H1 (cell line): ENCODE results near the gene OCSTAMP. TPM values are rescaled to one million over a fixed set of nuclear protein-coding genes. Genes with fewer than 3 reads are reported as not detected.
A peak's percentile ranks its signal among the peaks of the same experiment; 100 is the strongest.

ENCODE experiments used
- CTCF ChIA-PET: fragments of 300-600 bp; sonication (Branson Sonifier 250); formaldehyde crosslinking; loops from one replicate; lab custom pipeline; 2021; ENCODE audit not compliant: partially characterized antibody; lab: Charles Lee
- POLR2A ChIA-PET: fragments of 300-600 bp; sonication (Branson Sonifier 250); formaldehyde crosslinking; loops from one replicate; lab custom pipeline; 2021; ENCODE audit warnings: inconsistent platforms; ENCODE audit not compliant: partially characterized antibody; lab: Charles Lee
- DNase-seq, 2 experiments: peaks; one replicate each; pipeline versions ENCODE4 v3.0.0 to v3.0.0-alpha.2; 2010 to 2022; ENCODE audit warnings: low spot score in 2 of 2, low read depth in 1 of 2, mixed read lengths in 1 of 2
- FAIRE-seq: peaks from 2 replicates; lab custom pipeline; 2011; peaks lifted over from hg19 to GRCh38; lab: Jason Lieb, UNC
- H2AFZ ChIP-seq: 2 replicates; pipeline ENCODE4 v1.8.1; 2012; ENCODE audit warnings: low read length, inconsistent platforms
- H2AK5ac ChIP-seq: 2 replicates; pipeline ENCODE4 v1.6.1; 2013; ENCODE audit warnings: low read depth, low read length
- H2BK120ac ChIP-seq: replicated peaks from 2 replicates; pipeline ENCODE3; 2013; ENCODE audit warnings: low read depth, low read length, inconsistent platforms
- H2BK12ac ChIP-seq: 2 replicates; pipeline ENCODE4 v1.6.1; 2013; ENCODE audit warnings: low read depth, low read length
- H2BK15ac ChIP-seq: 2 replicates; pipeline ENCODE4 v1.6.1; 2013; ENCODE audit warnings: low read length
- H2BK20ac ChIP-seq: 2 replicates; pipeline ENCODE4 v1.6.1; 2013; ENCODE audit warnings: low read length
- H2BK5ac ChIP-seq: 2 replicates; pipeline ENCODE4 v1.6.1; 2013; ENCODE audit warnings: low read depth, low read length
- H3K14ac ChIP-seq: 2 replicates; pipeline ENCODE4 v1.6.1; 2013; ENCODE audit warnings: inconsistent platforms; ENCODE audit not compliant: insufficient read length
- H3K18ac ChIP-seq: 2 replicates; pipeline ENCODE4 v1.6.1; 2013; ENCODE audit warnings: low read length; ENCODE audit errors: extremely low read depth
- H3K23ac ChIP-seq: 2 replicates; pipeline ENCODE4 v1.6.1; 2013; ENCODE audit warnings: inconsistent platforms; ENCODE audit not compliant: insufficient read length
- H3K23me2 ChIP-seq: 2 replicates; pipeline ENCODE4 v1.6.1; 2013; ENCODE audit warnings: low read depth, low read length
- H3K27ac ChIP-seq: 2 replicates; pipeline ENCODE4 v1.6.1; 2011; ENCODE audit warnings: low read depth, low read length, inconsistent platforms
- H3K27me3 ChIP-seq, 4 experiments: replicated peaks in 1 of 4; 1 replicate in 1 of 4; 2 replicates in 3 of 4; pipeline versions ENCODE4 v1.6.1 to v1.8.1; 2011 to 2013; ENCODE audit warnings: low read length in 3 of 4, mild to moderate bottlenecking in 3 of 4, inconsistent platforms in 2 of 4, mixed read lengths in 2 of 4, moderate library complexity in 1 of 4; ENCODE audit not compliant: control insufficient read depth in 3 of 4, insufficient read depth in 3 of 4; ENCODE audit errors: extremely low read depth in 1 of 4
- H3K36me3 ChIP-seq, 4 experiments: 2 replicates each; pipeline versions ENCODE4 v1.6.1 to v1.8.1; 2011 to 2013; ENCODE audit warnings: mild to moderate bottlenecking in 4 of 4, low read length in 3 of 4, moderate library complexity in 2 of 4, control low read depth in 1 of 4, inconsistent platforms in 1 of 4; ENCODE audit not compliant: insufficient read depth in 4 of 4, control insufficient read depth in 2 of 4
- H3K4ac ChIP-seq: replicated peaks from 2 replicates; pipeline ENCODE3; 2013; ENCODE audit warnings: low read length, low read depth, mixed read lengths, inconsistent platforms; ENCODE audit not compliant: insufficient read length
- H3K4me1 ChIP-seq, 4 experiments: replicated peaks in 1 of 4; 1 replicate in 1 of 4; 2 replicates in 3 of 4; pipeline versions ENCODE4 v1.6.1 to v1.8.1; 2011 to 2013; ENCODE audit warnings: low read length in 3 of 4, inconsistent platforms in 2 of 4, mixed read lengths in 1 of 4; ENCODE audit not compliant: insufficient read depth in 4 of 4, control insufficient read depth in 3 of 4
- H3K4me2 ChIP-seq, 2 experiments: 2 replicates each; pipeline versions ENCODE4 v1.6.1 to v1.8.1; 2011 to 2013; ENCODE audit warnings: low read depth in 2 of 2, low read length in 2 of 2, control low read depth in 1 of 2, inconsistent platforms in 1 of 2, mild to moderate bottlenecking in 1 of 2; ENCODE audit not compliant: insufficient read depth in 1 of 2
- H3K4me3 ChIP-seq, 4 experiments: fragments of 200-600, 300-600 bp in 1 of 4; sonication (generic), shearing (Covaris generic), sonication (Bioruptor Twin) in 1 of 4; 2 replicates each; pipeline versions ENCODE4 v1.5.1 to v1.8.1; 2011 to 2016; ENCODE audit warnings: low read length in 4 of 4, low read depth in 3 of 4, control low read depth in 2 of 4, inconsistent platforms in 2 of 4, mild to moderate bottlenecking in 2 of 4, mixed read lengths in 1 of 4, moderate library complexity in 1 of 4; ENCODE audit not compliant: insufficient read depth in 2 of 4; ENCODE audit errors: extremely low read depth in 1 of 4
- H3K56ac ChIP-seq: replicated peaks from 2 replicates; pipeline ENCODE3; 2013; ENCODE audit warnings: low read depth, mild to moderate bottlenecking, mixed read lengths, low read length, inconsistent platforms; ENCODE audit not compliant: insufficient read length
- H3K79me1 ChIP-seq: 2 replicates; pipeline ENCODE4 v1.6.1; 2013; ENCODE audit warnings: low read depth, low read length, control low read depth
- H3K79me2 ChIP-seq, 2 experiments: 2 replicates each; pipeline versions ENCODE4 v1.6.1 to v1.8.1; 2012 to 2013; ENCODE audit warnings: low read length in 2 of 2, mild to moderate bottlenecking in 2 of 2, inconsistent platforms in 1 of 2; ENCODE audit not compliant: insufficient read depth in 2 of 2, control insufficient read depth in 1 of 2
- H3K9ac ChIP-seq, 4 experiments: replicated peaks in 1 of 4; 1 replicate in 1 of 4; 2 replicates in 3 of 4; pipeline versions ENCODE4 v1.6.1 to v1.8.1; 2011 to 2013; ENCODE audit warnings: low read depth in 3 of 4, low read length in 3 of 4, control low read depth in 2 of 4, mild to moderate bottlenecking in 2 of 4, moderate library complexity in 2 of 4, inconsistent platforms in 1 of 4; ENCODE audit errors: extremely low read depth in 1 of 4
- H3K9me3 ChIP-seq, 2 experiments: 2 replicates each; pipeline versions ENCODE4 v1.6.1 to v1.8.1; 2012 to 2013; ENCODE audit warnings: mild to moderate bottlenecking in 2 of 2, moderate library complexity in 2 of 2, control low read depth in 1 of 2, inconsistent platforms in 1 of 2, low read depth in 1 of 2, low read length in 1 of 2, mixed read lengths in 1 of 2; ENCODE audit not compliant: insufficient read depth in 2 of 2
- H4K20me1 ChIP-seq, 2 experiments: replicated peaks in 1 of 2; 2 replicates each; pipeline versions ENCODE3 to v1.8.1; 2011 to 2013; ENCODE audit warnings: inconsistent platforms in 2 of 2, low read length in 2 of 2, mild to moderate bottlenecking in 1 of 2; ENCODE audit not compliant: insufficient read depth in 2 of 2, control insufficient read depth in 1 of 2
- H4K5ac ChIP-seq: 2 replicates; pipeline ENCODE4 v1.6.1; 2013; ENCODE audit warnings: low read length, low read depth, mixed read lengths, inconsistent platforms; ENCODE audit not compliant: insufficient read length
- H4K8ac ChIP-seq: 2 replicates; pipeline ENCODE4 v1.8.0; 2013; ENCODE audit warnings: mild to moderate bottlenecking, moderate library complexity, low read length, inconsistent platforms; ENCODE audit not compliant: insufficient read depth; ENCODE audit errors: extremely low read depth
- H4K91ac ChIP-seq: replicated peaks from 2 replicates; pipeline ENCODE3; 2013; ENCODE audit warnings: low read length, mixed read lengths, inconsistent platforms; ENCODE audit not compliant: insufficient read length
- BCL11A ChIP-seq, 2 experiments: IDR thresholded peaks; one replicate each; pipeline ENCODE4 v1.6.1; 2011; ENCODE audit warnings: low read depth in 2 of 2, low read length in 2 of 2, mild to moderate bottlenecking in 2 of 2
- CTCF ChIP-seq, 3 experiments: IDR thresholded peaks; 1 replicate in 2 of 3; 2 replicates in 1 of 3; pipeline versions ENCODE4 v1.5.1 to v1.6.1; 2011; ENCODE audit warnings: low read length in 3 of 3, mild to moderate bottlenecking in 3 of 3, inconsistent platforms in 2 of 3, low read depth in 1 of 3, moderate library complexity in 1 of 3; ENCODE audit not compliant: insufficient read depth in 1 of 3; ENCODE audit errors: control extremely low read depth in 1 of 3
- RAD21 ChIP-seq, 2 experiments: IDR thresholded peaks in 1 of 2; conservative IDR thresholded peaks in 1 of 2; 2 replicates each; pipeline ENCODE4 v1.6.1; 2011; ENCODE audit warnings: low read depth in 2 of 2, low read length in 2 of 2, improper control_type of control experiment in 1 of 2, inconsistent platforms in 1 of 2, mild to moderate bottlenecking in 1 of 2, moderate library complexity in 1 of 2
- WGBS, 2 experiments: shearing (Covaris generic) in 1 of 2; methylation state at CpG; one replicate each; pipeline versions ENCODE4 v1.1.6 to v1.1.7; 2013 to 2015; ENCODE audit warnings: low lambda C conversion rate in 2 of 2, mixed read lengths in 2 of 2, inconsistent platforms in 1 of 2, low coverage in 1 of 2, missing lambda C conversion rate in 1 of 2; ENCODE audit not compliant: insufficient replicate concordance in 2 of 2, insufficient coverage in 1 of 2, insufficient read length in 1 of 2; ENCODE audit errors: extremely low coverage in 1 of 2, missing lambda C conversion rate in 1 of 2; 5-methylcytosine and 5-hydroxymethylcytosine counted together
- polyA plus RNA-seq, 7 experiments: library from polyadenylated mRNA; depleted of rRNA in 3 of 7; stranded (reverse) in 5 of 7; unstranded in 2 of 7; fragments of >200 nt in 5 of 7; fragments of 200-250 nt in 2 of 7; gene quantifications; 1 replicate in 5 of 7; 2 replicates in 1 of 7; 4 replicates in 1 of 7; pipeline versions ENCODE4 v1.2.1 to v1.2.3, GENCODE V29; 2011 to 2013; ENCODE audit warnings: missing spikeins in 2 of 7, mixed read lengths in 2 of 7
- total RNA-seq: library from RNA; stranded (reverse); fragmentation: NEBNext Ultra II Directional; extraction: Animal tissue kit (Norgen Biotek cat#: 25700); gene quantifications from 2 replicates; pipeline ENCODE4 v1.2.1, GENCODE V29; 2021

OCSTAMP gene
- total and polyA plus RNA-seq, 2 of the 8 experiments (the other 6 are each of a cell fraction or from before 2014, with no cell fraction given): 0.09 to 0.13 TPM

- Histone ChIP-seq H2BK20ac (peak overlapping the region; percentile 82; the same call in 1 of the 2 replicates), H3K79me2 (no peaks in the 10 kb centered on the region)
- POLR2A ChIA-PET: interaction anchor here (0.6 to 1.6 kb wide), 6 partner anchors 9 to 101 kb away, joined by 3 to 7 read pairs (median 3); no protein-coding TSS in a partner anchor
- TF ChIP-seq CTCF (IDR thresholded peaks at IDR 0.05; ENCODE audit: control extremely low read depth in 1 of 3, insufficient read depth in 1 of 3, low read depth in 1 of 3, low read length in 3 of 3) (peak; percentile 22 to 29 (median 28); a peak in 3 of 4 replicates), BCL11A (IDR thresholded peaks at IDR 0.05; ENCODE audit: low read depth in 2 of 2, low read length in 2 of 2) (no peak), RAD21 (IDR thresholded peaks at IDR 0.05 in 1 of 2, conservative IDR thresholded peaks at IDR 0.05 in 1 of 2; ENCODE audit: low read depth in 2 of 2, low read length in 2 of 2) (peak; percentile 7 to 36; a peak in 3 of 4 replicates)
- TF ChIP-seq, all 59 proteins: peak for 2
- Histone ChIP-seq H2BK120ac (peak overlapping the region; percentile 47), H3K18ac (peak overlapping the region; percentile 9; the same call in 1 of the 2 replicates), H2BK15ac (no peak overlapping the region), H3K36me3 (no peaks in the 10 kb centered on the region), H2AFZ (no peak overlapping the region), H3K27me3 (no peaks in the 10 kb centered on the region), H4K20me1 (no peaks in the 10 kb centered on the region), H3K4ac (peak overlapping the region; percentile 59), H3K4me2 (no peak overlapping the region), H2AK5ac (no peak overlapping the region), H3K23me2 (no peaks in the 10 kb centered on the region; the same call in 1 of the 2 replicates), H2BK12ac (no peak overlapping the region), H2BK5ac (no peak overlapping the region), H4K91ac (no peak overlapping the region), H4K8ac (no peak overlapping the region), H4K5ac (peak overlapping the region; percentile 84), H3K56ac (no peak overlapping the region), H3K27ac (no peak overlapping the region), H3K4me3 (peak overlapping the region in 1 of 4 experiments; percentile 35; a peak in 1 of 8 replicates), H3K9ac (no peak overlapping the region), H3K14ac (no peak overlapping the region), H3K23ac (no peak overlapping the region), H3K4me1 (peaks cover 5 to 17% (median 9%) of the 10 kb centered on the region in 4 experiments; a peak in 6 of 7 replicates), H3K79me1 (no peaks in the 10 kb centered on the region), H3K9me3 (peaks cover 8 to 10% of the 10 kb centered on the region in 2 experiments)
- WGBS, 2 experiments: 78% methylated on average over 5 of the region's 5 CpGs; no CpG with 5 or more reads in 1 of the 2 experiments
- no peak for FAIRE-seq
- CTCF ChIA-PET: interaction anchor here (0.6 to 4.4 kb wide), 19 partner anchors 9 to 1302 kb away, joined by 3 to 17 read pairs (median 4); partner anchors contain the start of gene OCSTAMP
- DNase-seq: no peak
These were observed 32.2 kb upstream of the OCSTAMP start for GRCh38 chr20:46582648-46583047.
